Astrocyte of the cerebellum (primary cell): ENCODE data around the gene C18orf54.
"Not testable (repeated sequence)": the region's sequence is repeated elsewhere in the genome, so short reads cannot be mapped to it uniquely, and the experiment has no call there.

Experiments
- DNase-seq: peaks from one replicate; pipeline ENCODE4 v3.0.0-alpha.2; 2011; ENCODE audit warnings: low read depth
- H3K4me3 ChIP-seq: 2 replicates; pipeline ENCODE4 v1.5.1; 2011; ENCODE audit warnings: mild to moderate bottlenecking, low read depth, low read length, moderate library complexity
- CTCF ChIP-seq: IDR thresholded peaks from 2 replicates; pipeline ENCODE4 v1.5.1; 2012; ENCODE audit warnings: low read length, low read depth, moderate library complexity, mild to moderate bottlenecking; ENCODE audit errors: missing control alignments
- in situ Hi-C: cut with HindIII; loops from 2 replicates; pipeline ENCODE4 v1.10.0; 2017; ENCODE audit warnings: low sequenced_read_pairs

The C18orf54 gene

GRCh38 chr18:54382733-54383252 is 25.1 kb downstream of the C18orf54 start:
- no peak overlapping the region for H3K4me3 ChIP-seq
- in situ Hi-C loops, result no loop called here
- no peak for TF ChIP-seq CTCF

GRCh38 chr18:54386043-54386442 is 28.3 kb downstream of the C18orf54 start:
- in situ Hi-C loops, result no loop called here
- no peak for DNase-seq
- H3K4me3 ChIP-seq, result no peak overlapping the region
- TF ChIP-seq CTCF, result no peak

More at GRCh38 chr18:54382733-54383252, 25.1 kb downstream of the C18orf54 start:
- DNase-seq, result no peak

- DNase-seq, H3K4me3 ChIP-seq, in situ Hi-C loops: not testable (repeated sequence)
Measured at GRCh38 chr18:54386800-54387495, 29.2 kb downstream of the C18orf54 start.

- TF ChIP-seq CTCF, result no peak
- no peak overlapping the region for H3K4me3 ChIP-seq
- in situ Hi-C loops, result no loop called here
- no peak for DNase-seq
Measured at GRCh38 chr18:54387631-54388030, 29.9 kb downstream of the C18orf54 start.

- no peak overlapping the region for H3K4me3 ChIP-seq
- no peak for TF ChIP-seq CTCF
- in situ Hi-C loops, result no loop called here
- peak; percentile 74 for DNase-seq
Measured at GRCh38 chr18:54388203-54389142, 30.8 kb downstream of the C18orf54 start.

- no peak for TF ChIP-seq CTCF
- no peak overlapping the region for H3K4me3 ChIP-seq
- in situ Hi-C loops, result no loop called here
- no peak for DNase-seq
Measured at GRCh38 chr18:54389143-54389505, 31.4 kb downstream of the C18orf54 start.
